GM18505 (cell line): ENCODE measurements around the gene TBCK.
A peak's percentile ranks its signal among the peaks of the same experiment; 100 is the strongest.
"Not testable (repeated sequence)": the region's sequence is repeated elsewhere in the genome, so short reads cannot be mapped to it uniquely, and the experiment has no call there.

Experiments used
- ATAC-seq: cut with Tn5 transposase; IDR thresholded peaks from one replicate; pipeline ENCODE4 v1.9.1; 2021; ENCODE audit not compliant: unreplicated experiment
- POLR2A ChIP-seq: IDR thresholded peaks from 4 replicates; pipeline ENCODE4 v1.6.1; 2011; ENCODE audit warnings: borderline replicate concordance; ENCODE audit not compliant: insufficient read depth, insufficient read length; ENCODE audit errors: extremely low read depth

The TBCK gene

GRCh38 chr4:106256190-106256589 is 59.8 kb downstream of the TBCK start:
- TF ChIP-seq POLR2A: no peak
- no peak for ATAC-seq

- no peak for TF ChIP-seq POLR2A
- ATAC-seq: no peak
Observed at GRCh38 chr4:106255195-106255594, 60.8 kb downstream of the TBCK start.

- no peak for TF ChIP-seq POLR2A
- ATAC-seq: no peak
Observed at GRCh38 chr4:106253364-106254129, 62.5 kb downstream of the TBCK start.

GRCh38 chr4:106247600-106247999 is 68.4 kb downstream of the TBCK start:
- no peak for TF ChIP-seq POLR2A
- no peak for ATAC-seq

GRCh38 chr4:106246441-106246840 is 69.6 kb downstream of the TBCK start:
- ATAC-seq: no peak
- TF ChIP-seq POLR2A: no peak

GRCh38 chr4:106245176-106245575 is 70.8 kb downstream of the TBCK start:
- no peak for TF ChIP-seq POLR2A
- ATAC-seq: no peak

- TF ChIP-seq POLR2A: no peak
- ATAC-seq: no peak
Observed at GRCh38 chr4:106240699-106241098, 75.3 kb downstream of the TBCK start.

- TF ChIP-seq POLR2A: no peak
- peak; percentile 90 for ATAC-seq
Observed at GRCh38 chr4:106238820-106239420, 77.1 kb downstream of the TBCK start.

- no peak for TF ChIP-seq POLR2A
- no peak for ATAC-seq
Observed at GRCh38 chr4:106231931-106232330, 84.1 kb downstream of the TBCK start.

- no peak for ATAC-seq
- TF ChIP-seq POLR2A: no peak
Observed at GRCh38 chr4:106222548-106222947, 93.5 kb downstream of the TBCK start.

GRCh38 chr4:106213291-106213690 is 102.7 kb downstream of the TBCK start:
- ATAC-seq: not testable (repeated sequence)

- ATAC-seq: no peak
- TF ChIP-seq POLR2A: no peak
Observed at GRCh38 chr4:106210021-106210420, 106.0 kb downstream of the TBCK start.

- TF ChIP-seq POLR2A: no peak
- no peak for ATAC-seq
Observed at GRCh38 chr4:106208481-106209460, 107.2 kb downstream of the TBCK start.

- no peak for TF ChIP-seq POLR2A
- ATAC-seq: no peak
Observed at GRCh38 chr4:106201373-106201772, 114.6 kb downstream of the TBCK start.

GRCh38 chr4:106195435-106195950 is 120.5 kb downstream of the TBCK start:
- no peak for TF ChIP-seq POLR2A
- ATAC-seq: no peak
